Measurements from ENCODE around the gene NTMT1.
"Not testable (repeated sequence)": the region's sequence is repeated elsewhere in the genome, so short reads cannot be mapped to it uniquely, and the experiment has no call there.

The NTMT1 gene

GRCh38 chr9:129655696-129656095 lies 29.7 kb downstream of the NTMT1 start:
- no peak for DNase-seq

- DNase-seq = no peak
Observed at GRCh38 chr9:129656795-129657390, 30.9 kb downstream of the NTMT1 start.

GRCh38 chr9:129661029-129661428 lies 35.1 kb downstream of the NTMT1 start:
- DNase-seq = no peak

- not testable (repeated sequence) for DNase-seq
Observed at GRCh38 chr9:129662239-129662638, 36.3 kb downstream of the NTMT1 start.

- DNase-seq = no peak
Observed at GRCh38 chr9:129664746-129665388, 38.9 kb downstream of the NTMT1 start.

- DNase-seq = no peak
Observed at GRCh38 chr9:129665389-129665775, 39.4 kb downstream of the NTMT1 start, which contains the start of gene PRRX2. TSS of gene PRRX2 (plus strand) at chr9:129665647. CDS start at chr9:129665868, 221 bp downstream.

GRCh38 chr9:129665814-129666520 lies 40.0 kb downstream of the NTMT1 start:
- DNase-seq = no peak

- no peak for DNase-seq
Observed at GRCh38 chr9:129666575-129666974, 40.6 kb downstream of the NTMT1 start.

GRCh38 chr9:129667378-129667777 lies 41.4 kb downstream of the NTMT1 start:
- no peak for DNase-seq

GRCh38 chr9:129667850-129668249 lies 41.9 kb downstream of the NTMT1 start:
- DNase-seq = no peak

- no peak for DNase-seq
Observed at GRCh38 chr9:129669141-129669718, 43.3 kb downstream of the NTMT1 start.

GRCh38 chr9:129669946-129670345 lies 44.0 kb downstream of the NTMT1 start:
- no peak for DNase-seq

- no peak for DNase-seq
Observed at GRCh38 chr9:129671065-129671464, 45.1 kb downstream of the NTMT1 start.

GRCh38 chr9:129671519-129671918 lies 45.6 kb downstream of the NTMT1 start:
- DNase-seq = no peak

- DNase-seq = no peak
Observed at GRCh38 chr9:129672702-129673101, 46.7 kb downstream of the NTMT1 start.

GRCh38 chr9:129673602-129674001 lies 47.6 kb downstream of the NTMT1 start:
- DNase-seq = no peak

- no peak for DNase-seq
Observed at GRCh38 chr9:129674229-129674628, 48.3 kb downstream of the NTMT1 start.

GRCh38 chr9:129675620-129676019 lies 49.7 kb downstream of the NTMT1 start:
- DNase-seq = no peak

- no peak for DNase-seq
Observed at GRCh38 chr9:129676287-129676686, 50.3 kb downstream of the NTMT1 start.

- DNase-seq = no peak
Observed at GRCh38 chr9:129676975-129677374, 51.0 kb downstream of the NTMT1 start.

- no peak for DNase-seq
Observed at GRCh38 chr9:129677456-129677855, 51.5 kb downstream of the NTMT1 start.

- DNase-seq = no peak
Observed at GRCh38 chr9:129678844-129679243, 52.9 kb downstream of the NTMT1 start.

GRCh38 chr9:129679537-129679936 lies 53.6 kb downstream of the NTMT1 start:
- no peak for DNase-seq

GRCh38 chr9:129681924-129682323 lies 56.0 kb downstream of the NTMT1 start:
- DNase-seq = no peak
